GM13977 (cell line): ENCODE measurements around the gene ST8SIA4.

Experiments used
- DNase-seq: peaks from one replicate; pipeline ENCODE4 v3.0.0; 2012; ENCODE audit warnings: low spot score
- in situ Hi-C: fragments of 300-500 bp; cut with MboI; formaldehyde crosslinking; loops from one replicate; pipeline ENCODE4 v1.12.0; 2022; ENCODE audit warnings: low sequenced_read_pairs, low pct_unique_long_range_greater_than_20kb, mixed read lengths, inconsistent platforms; ENCODE audit not compliant: unreplicated experiment
- TF ChIP-seq, protein P1 (sequence below): IDR thresholded peaks from 2 replicates; pipeline ENCODE4 v1.5.1; 2012; ENCODE audit warnings: mild to moderate bottlenecking, control low read depth; ENCODE audit not compliant: insufficient read depth; ENCODE audit errors: extremely low read depth, missing control alignments

ST8SIA4 gene

DNA sequence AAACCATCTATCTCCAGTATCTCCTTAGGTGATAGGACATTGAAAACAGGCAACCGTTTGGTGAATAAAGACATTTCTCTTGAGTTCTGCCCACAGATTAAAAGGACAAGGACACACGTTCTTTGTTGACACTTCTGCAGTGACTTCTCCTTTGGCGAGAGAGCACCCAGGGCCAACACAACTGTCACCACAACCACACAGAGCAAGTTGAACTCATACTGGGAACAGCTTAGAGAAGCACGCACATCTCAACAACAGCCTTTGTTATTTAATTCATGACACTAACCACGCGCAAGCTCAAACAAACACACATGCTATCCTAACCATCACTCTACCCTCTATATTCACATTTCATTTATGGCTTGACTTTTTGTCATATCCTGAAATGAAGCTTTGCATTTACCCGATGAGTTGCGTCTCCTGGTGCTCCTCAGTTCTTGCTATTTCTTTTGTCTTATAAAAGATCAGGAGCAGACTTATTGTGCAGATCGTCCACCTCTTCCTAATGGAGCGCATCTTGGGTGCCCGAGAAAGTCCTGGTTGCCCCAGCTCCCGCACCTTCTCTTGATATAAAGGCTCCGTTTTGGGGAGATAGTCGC is 543 bp downstream of the ST8SIA4 start:
- DNase-seq: no peak
- in situ Hi-C loops: no loop called here
- TF ChIP-seq, protein P1, sequence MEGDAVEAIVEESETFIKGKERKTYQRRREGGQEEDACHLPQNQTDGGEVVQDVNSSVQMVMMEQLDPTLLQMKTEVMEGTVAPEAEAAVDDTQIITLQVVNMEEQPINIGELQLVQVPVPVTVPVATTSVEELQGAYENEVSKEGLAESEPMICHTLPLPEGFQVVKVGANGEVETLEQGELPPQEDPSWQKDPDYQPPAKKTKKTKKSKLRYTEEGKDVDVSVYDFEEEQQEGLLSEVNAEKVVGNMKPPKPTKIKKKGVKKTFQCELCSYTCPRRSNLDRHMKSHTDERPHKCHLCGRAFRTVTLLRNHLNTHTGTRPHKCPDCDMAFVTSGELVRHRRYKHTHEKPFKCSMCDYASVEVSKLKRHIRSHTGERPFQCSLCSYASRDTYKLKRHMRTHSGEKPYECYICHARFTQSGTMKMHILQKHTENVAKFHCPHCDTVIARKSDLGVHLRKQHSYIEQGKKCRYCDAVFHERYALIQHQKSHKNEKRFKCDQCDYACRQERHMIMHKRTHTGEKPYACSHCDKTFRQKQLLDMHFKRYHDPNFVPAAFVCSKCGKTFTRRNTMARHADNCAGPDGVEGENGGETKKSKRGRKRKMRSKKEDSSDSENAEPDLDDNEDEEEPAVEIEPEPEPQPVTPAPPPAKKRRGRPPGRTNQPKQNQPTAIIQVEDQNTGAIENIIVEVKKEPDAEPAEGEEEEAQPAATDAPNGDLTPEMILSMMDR: no peak

DNA sequence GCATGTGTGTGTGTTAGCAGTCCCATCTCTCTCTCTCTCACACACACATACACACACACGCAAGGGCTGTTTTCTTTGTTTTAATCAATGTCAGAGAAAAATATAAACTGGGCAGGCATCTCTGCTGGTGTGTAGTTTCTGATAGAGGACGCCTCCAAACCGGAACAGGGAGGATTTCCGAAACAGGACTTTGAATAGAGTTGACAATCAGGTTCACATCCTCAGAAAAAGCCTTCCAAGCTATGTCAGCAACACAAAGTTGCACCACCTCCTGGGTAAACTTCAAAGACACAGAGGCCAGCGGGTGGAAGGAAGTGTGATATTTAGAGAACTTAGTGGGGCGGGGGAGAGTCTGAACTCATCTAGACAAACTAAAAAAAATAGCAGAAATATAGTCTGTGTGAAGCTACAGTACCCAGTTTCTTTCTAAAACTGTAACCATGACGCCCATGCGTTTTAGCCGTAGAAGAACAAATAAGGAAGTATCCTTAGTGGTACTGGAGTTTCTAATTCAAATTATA is 1.2 kb downstream of the ST8SIA4 start:
- in situ Hi-C loops: no loop called here
- DNase-seq: peak; percentile 24
- TF ChIP-seq, protein P1: peak; percentile 2

DNA sequence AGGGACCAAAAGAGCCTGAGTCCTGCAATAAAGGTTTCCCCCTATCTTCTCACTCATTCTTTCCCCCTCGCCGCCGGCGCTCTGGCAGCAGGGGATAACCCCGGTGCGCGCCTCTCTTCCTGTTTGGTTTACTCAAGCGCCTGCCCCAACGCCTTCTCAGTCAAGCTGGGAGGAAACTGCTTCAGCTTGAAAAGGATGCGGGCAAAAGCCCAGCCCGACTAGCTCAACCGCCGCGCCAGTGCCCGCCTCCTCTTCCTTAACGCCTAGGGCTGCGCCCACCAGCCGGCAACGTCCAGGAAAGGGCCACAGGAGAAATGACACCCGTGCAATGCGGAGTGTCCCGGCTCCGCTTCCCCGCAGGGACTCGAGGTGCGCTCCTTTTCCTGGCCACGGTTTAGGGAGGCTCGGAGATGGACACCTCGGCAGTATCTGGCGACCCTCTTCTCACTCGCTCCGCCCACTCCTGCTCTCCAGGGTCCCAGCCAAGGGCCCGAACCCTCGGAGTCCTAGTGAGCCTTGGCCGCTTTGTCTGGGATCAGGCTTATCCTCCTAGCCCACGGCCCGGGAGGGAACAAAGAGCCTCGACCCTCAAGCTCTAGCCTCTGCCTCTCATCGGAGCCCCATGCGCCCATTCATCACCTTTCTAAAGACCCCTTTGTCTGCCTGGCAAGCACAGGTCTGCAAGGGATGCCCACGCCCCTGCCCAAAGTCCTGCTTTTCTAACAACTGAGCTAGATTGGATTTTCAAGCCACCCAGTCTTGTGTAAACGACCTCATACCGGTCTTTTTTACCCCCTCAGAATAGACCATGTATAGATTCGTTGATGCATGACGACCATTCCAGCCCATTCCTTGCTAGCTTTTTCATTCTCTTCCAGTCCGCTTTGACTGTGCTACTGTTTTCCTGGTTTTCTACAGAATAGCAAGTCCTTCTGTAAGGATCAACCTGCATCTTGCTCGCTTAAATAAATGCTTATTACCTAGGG is 2.0 kb downstream of the ST8SIA4 start:
- peak; percentile 70 for DNase-seq
- in situ Hi-C loops: no loop called here
- TF ChIP-seq, protein P1: no peak

DNA sequence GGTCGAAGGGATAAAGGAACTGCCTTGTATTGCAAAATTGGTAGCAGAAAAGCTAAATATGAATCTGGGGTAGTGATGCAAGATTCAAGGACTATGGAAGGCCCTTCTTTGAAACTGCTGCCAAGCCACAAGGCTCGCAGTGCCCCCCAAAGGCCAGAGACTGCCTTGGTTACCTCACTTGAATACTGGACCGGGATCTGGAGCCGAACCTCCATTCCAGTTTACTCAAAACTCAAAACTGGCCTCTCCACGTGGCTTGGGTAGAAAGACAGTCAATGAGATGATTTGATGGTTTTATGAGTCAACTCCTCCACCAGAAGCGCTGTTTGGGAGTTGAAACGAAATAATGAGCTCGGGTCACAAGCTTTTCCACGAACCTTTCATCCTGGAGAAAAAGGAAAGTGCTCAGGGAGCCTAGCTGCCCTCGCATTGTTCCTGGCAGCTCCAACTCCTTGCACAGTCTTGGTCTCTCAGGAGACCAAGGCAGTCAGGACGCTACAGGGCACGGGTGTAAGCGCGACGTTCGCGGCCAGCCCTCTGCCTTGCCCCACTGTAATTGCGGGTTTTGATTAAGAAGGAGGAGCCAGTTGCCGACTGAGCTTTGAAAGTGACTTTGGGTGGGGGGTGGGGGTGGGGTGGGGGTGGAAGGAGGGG is 2.8 kb downstream of the ST8SIA4 start:
- in situ Hi-C loops: no loop called here
- TF ChIP-seq, protein P1: peak; percentile 53
- no peak for DNase-seq

DNA sequence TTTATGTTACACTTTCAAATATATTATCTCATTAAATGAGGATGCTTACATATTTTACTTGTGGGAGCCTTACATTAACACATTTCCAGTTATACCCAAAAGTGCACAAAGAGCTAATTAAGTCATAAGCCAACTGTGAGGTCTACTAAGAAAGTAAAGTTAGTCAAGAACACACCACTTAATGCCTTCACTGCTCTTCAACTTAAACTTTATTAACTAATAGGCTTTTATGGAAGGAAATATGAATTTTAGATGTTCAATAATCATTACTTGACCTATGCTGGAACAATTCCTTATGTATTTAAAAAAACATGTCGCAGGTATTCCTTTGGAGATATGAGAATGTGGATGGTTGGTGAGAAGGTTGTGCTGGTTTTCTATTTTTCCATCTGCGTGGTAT is 3.4 kb downstream of the ST8SIA4 start:
- in situ Hi-C loops: no loop called here
- no peak for DNase-seq
- TF ChIP-seq, protein P1: no peak
